HepG2 (cell line): ENCODE data around the gene HIRA. TPM values are rescaled to one million over a fixed set of nuclear protein-coding genes. Genes with fewer than 3 reads are reported as not detected.

Experiments
- ATAC-seq: fragments of 200-7000 bp; cut with Tn5 transposase; 3 replicates; pipeline ENCODE4 v1.9.1; 2020; ENCODE audit warnings: mild to moderate bottlenecking, moderate library complexity
- BruUV-seq: library from RNA; stranded (reverse); fragments of 400-500 nt; replicated peaks from 2 replicates; lab custom pipeline; 2021; lab: Mats Ljungman, UMichigan
- CTCF ChIA-PET: fragments of 300-600 bp; formaldehyde crosslinking; extraction: SDS; loops from one replicate; lab custom pipeline; 2021; ENCODE audit warnings: low total read pairs, inconsistent platforms, low intra/inter-chr PET ratio; lab: Yijun Ruan, JAX
- POLR2A ChIA-PET: fragments of 350-600 bp; sonication (Branson Sonifier 250); formaldehyde crosslinking; loops from one replicate; lab custom pipeline; 2020; ENCODE audit warnings: antibody characterized with exemption, inconsistent platforms; lab: Yijun Ruan, JAX
- DNase-seq: peaks from one replicate; pipeline ENCODE4 v3.0.0-alpha.2; 2015; ENCODE audit warnings: low spot score
- FAIRE-seq: peaks from 3 replicates; lab custom pipeline; 2011; peaks lifted over from hg19 to GRCh38; lab: Jason Lieb, UNC
- H2AFZ ChIP-seq: one replicate; pipeline ENCODE4 v1.6.1; 2011; ENCODE audit warnings: low read length, inconsistent platforms
- H3K27ac ChIP-seq: fragments of 300-600 bp; 3 replicates; pipeline ENCODE4 v1.8.0; 2011; ENCODE audit warnings: mixed run types, mild to moderate bottlenecking, mixed read lengths, low read length, inconsistent platforms; ENCODE audit not compliant: insufficient read depth; ENCODE audit errors: extremely low read length
- H3K27me3 ChIP-seq, 2 experiments: fragments of 200-600 bp in 1 of 2; 2 replicates in 1 of 2; 3 replicates in 1 of 2; pipeline versions ENCODE4 v1.6.0 to v1.8.0; 2011; ENCODE audit warnings: low read length in 2 of 2, mild to moderate bottlenecking in 2 of 2, moderate library complexity in 2 of 2, inconsistent platforms in 1 of 2; ENCODE audit not compliant: insufficient read depth in 2 of 2, control insufficient read depth in 1 of 2
- H3K36me3 ChIP-seq, 2 experiments: fragments of 200-600 bp in 1 of 2; replicated peaks in 1 of 2; 2 replicates in 1 of 2; 3 replicates in 1 of 2; pipeline versions ENCODE4 v1.5.1 to v1.8.0; 2011; ENCODE audit warnings: low read length in 2 of 2, inconsistent platforms in 1 of 2; ENCODE audit not compliant: insufficient read depth in 2 of 2, control insufficient read depth in 1 of 2
- H3K4me1 ChIP-seq: 2 replicates; pipeline ENCODE4 v1.5.1; 2012; ENCODE audit warnings: low read length, inconsistent platforms; ENCODE audit not compliant: insufficient read depth
- H3K4me2 ChIP-seq: 2 replicates; pipeline ENCODE4 v1.6.0; 2011; ENCODE audit warnings: low read depth, low read length, inconsistent platforms
- H3K4me3 ChIP-seq, 3 experiments: fragments of 200-600 bp in 1 of 3; sonication (generic), shearing (Covaris generic) in 1 of 3; replicated peaks in 1 of 3; 2 replicates each; pipeline ENCODE4 v1.5.1; 2011 to 2016; ENCODE audit warnings: low read length in 3 of 3, inconsistent platforms in 2 of 3, low read depth in 2 of 3, mild to moderate bottlenecking in 2 of 3, control low read depth in 1 of 3, mixed read lengths in 1 of 3; ENCODE audit not compliant: insufficient read depth in 1 of 3
- H3K79me2 ChIP-seq: one replicate; pipeline ENCODE4 v1.6.1; 2011; ENCODE audit warnings: low read length, inconsistent platforms; ENCODE audit not compliant: insufficient read depth
- H3K9ac ChIP-seq: 2 replicates; pipeline ENCODE4 v1.6.0; 2011; ENCODE audit warnings: mild to moderate bottlenecking, low read depth, low read length, inconsistent platforms; ENCODE audit not compliant: insufficient read depth
- H3K9me3 ChIP-seq: 2 replicates; pipeline ENCODE4 v1.5.1; 2012; ENCODE audit warnings: mild to moderate bottlenecking, low read length
- H4K20me1 ChIP-seq: 2 replicates; pipeline ENCODE4 v1.6.0; 2011; ENCODE audit warnings: inconsistent platforms, mild to moderate bottlenecking, low read length, moderate library complexity; ENCODE audit not compliant: insufficient read depth
- MYNN ChIP-seq: sonication (generic); formaldehyde crosslinking; IDR thresholded peaks from 2 replicates; pipeline ENCODE4 v1.4.0; 2020; ENCODE audit warnings: mild to moderate bottlenecking, low read depth, missing genetic modification reagents
- ZBTB4 ChIP-seq: sonication (generic); formaldehyde crosslinking; IDR thresholded peaks from 2 replicates; pipeline ENCODE4 v1.4.0; 2020; ENCODE audit warnings: missing genetic modification reagents, mild to moderate bottlenecking, borderline replicate concordance
- ZFP1 ChIP-seq: IDR thresholded peaks from 2 replicates; pipeline ENCODE4 v1.6.1; 2016
- ZFP41 ChIP-seq: sonication (generic); formaldehyde crosslinking; IDR thresholded peaks from 2 replicates; pipeline ENCODE4 v1.4.0; 2020; ENCODE audit warnings: mild to moderate bottlenecking, missing genetic modification reagents, borderline replicate concordance
- WGBS: methylation state at CpG from one replicate; pipeline ENCODE4 v1.1.6; 2017; ENCODE audit warnings: low lambda C conversion rate; 5-methylcytosine and 5-hydroxymethylcytosine counted together
- in situ Hi-C: cut with HindIII; loops from 2 replicates; pipeline ENCODE4 v1.10.0; 2017; ENCODE audit warnings: low pct_unique_long_range_greater_than_20kb; ENCODE audit not compliant: extremely low pct_ligation_motif_present
- intact Hi-C: fragments of 100-400 bp; cut with micrococcal nuclease; formaldehyde crosslinking; loops from one replicate; pipeline ENCODE4 v1.10.0; 2022; ENCODE audit not compliant: unreplicated experiment
- polyA plus RNA-seq, 8 experiments: library from polyadenylated mRNA; depleted of rRNA in 3 of 8; stranded (reverse) in 7 of 8; unstranded in 1 of 8; fragments of >200 nt; fragmentation: Illumina TruSeq in 4 of 8; extraction: Trizol in 4 of 8; gene quantifications; 2 replicates each; pipeline versions ENCODE4 v1.2.1 to v1.2.3, GENCODE V29; 2011 to 2016; ENCODE audit warnings: low read depth in 4 of 8, missing spikeins in 1 of 8, mixed read lengths in 1 of 8; ENCODE audit not compliant: insufficient read depth in 1 of 8
- total RNA-seq, 5 experiments: library from RNA; depleted of rRNA; stranded (reverse); fragments of >200 nt; fragmentation: Illumina TruSeq; extraction: Trizol; gene quantifications; 2 replicates each; pipeline ENCODE4 v1.2.3, GENCODE V29; 2016; ENCODE audit warnings: low read depth in 1 of 5
- TF ChIP-seq, protein P1 (sequence below): sonication (generic); formaldehyde crosslinking; IDR thresholded peaks from 2 replicates; pipeline ENCODE4 v1.4.0; 2020; ENCODE audit warnings: mild to moderate bottlenecking, missing genetic modification reagents

The HIRA gene
- total and polyA plus RNA-seq, 2 of the 13 experiments (the other 11 are each of a cell fraction or from before 2014, with no cell fraction given) = 21.5 to 29.2 TPM

- H3K9me3 ChIP-seq = no peaks in the 10 kb centered on the region
- H3K27me3 ChIP-seq = no peaks in the 10 kb centered on the region
- H3K4me1 ChIP-seq = no peaks in the 10 kb centered on the region
- ChIA-PET POLR2A (no interaction called here), CTCF (no interaction called here)
- in situ Hi-C loops (no loop called here), intact Hi-C loops (no loop called here)
- peaks cover 20 to 50% of the 10 kb centered on the region in 2 experiments; a peak in 4 of 5 replicates for H3K36me3 ChIP-seq
- no peak overlapping the region for H3K4me3 ChIP-seq
- ATAC-seq (no peak), DNase-seq (no peak), FAIRE-seq (no peak)
- H2AFZ ChIP-seq = no peak overlapping the region
- no peak overlapping the region for H3K27ac ChIP-seq
- H3K4me2 ChIP-seq = no peak overlapping the region
- no peaks in the 10 kb centered on the region for H4K20me1 ChIP-seq
- no peak overlapping the region for H3K9ac ChIP-seq
- no TSS peak for BruUV-seq
- 100% methylated on average over 1 of the region's 1 CpG for WGBS
- H3K79me2 ChIP-seq = no peaks in the 10 kb centered on the region
- TF ChIP-seq ZBTB4 (CRISPR knock-in tag) = no peak
- no peak for TF ChIP-seq ZFP1 (CRISPR knock-in tag)
- no peak for TF ChIP-seq ZFP41 (CRISPR knock-in tag)
- no peak for TF ChIP-seq MYNN (CRISPR knock-in tag)
- TF ChIP-seq, protein P1, sequence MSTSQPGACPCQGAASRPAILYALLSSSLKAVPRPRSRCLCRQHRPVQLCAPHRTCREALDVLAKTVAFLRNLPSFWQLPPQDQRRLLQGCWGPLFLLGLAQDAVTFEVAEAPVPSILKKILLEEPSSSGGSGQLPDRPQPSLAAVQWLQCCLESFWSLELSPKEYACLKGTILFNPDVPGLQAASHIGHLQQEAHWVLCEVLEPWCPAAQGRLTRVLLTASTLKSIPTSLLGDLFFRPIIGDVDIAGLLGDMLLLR (CRISPR knock-in tag) = no peak
Observed at GRCh38 chr22:19463008-19463407, 31.5 kb upstream of the HIRA start.
